Testis (tissue), 2 donors: ENCODE data around the gene KLF15.

Source experiments
- CTCF ChIP-seq, 3 experiments: fragments of 450-650 bp in 2 of 3; fragments of 200-600 bp in 1 of 3; sonication (generic) in 1 of 3; IDR thresholded peaks; one replicate each; pipeline ENCODE4 v1.5.1; 2016 to 2019; ENCODE audit warnings: antibody characterized with exemption in 3 of 3, mild to moderate bottlenecking in 2 of 3, moderate library complexity in 1 of 3
- POLR2A ChIP-seq: fragments of 450-650 bp; IDR thresholded peaks from one replicate; pipeline ENCODE4 v1.6.1; 2017; ENCODE audit warnings: antibody characterized with exemption, mild to moderate bottlenecking, moderate library complexity

DNA sequence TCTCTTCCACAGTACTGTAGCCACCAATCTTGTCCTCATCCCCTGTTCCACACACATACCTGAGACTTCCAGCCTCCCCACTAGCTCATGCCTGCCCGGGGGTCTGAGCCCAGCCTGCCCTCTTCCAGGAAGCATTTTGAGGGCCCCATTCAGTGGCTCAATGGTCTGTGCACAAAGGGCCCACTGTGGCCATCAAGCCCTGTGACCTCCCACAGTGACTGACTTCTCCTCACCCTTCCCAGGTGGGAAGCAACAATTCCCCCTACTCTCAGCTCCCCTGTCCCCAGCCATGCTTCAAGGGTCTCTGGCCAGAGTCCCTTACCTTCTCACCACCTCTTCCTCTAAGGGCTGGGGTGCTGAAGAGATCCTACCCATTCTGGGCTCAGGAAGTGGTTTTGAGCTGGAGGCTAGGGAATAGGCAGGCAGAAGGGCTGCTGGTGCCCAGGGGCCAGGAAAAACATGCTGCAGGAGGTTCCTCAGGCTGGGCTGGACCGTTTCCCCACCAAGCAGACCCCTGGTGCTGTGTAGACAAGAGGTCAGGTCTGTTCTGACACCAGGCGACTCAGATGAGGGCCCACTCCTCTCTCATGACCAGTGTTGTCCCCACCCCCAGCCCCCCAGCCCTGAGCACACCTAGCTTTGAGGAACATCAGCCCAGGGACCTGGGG lies 3.0 kb upstream of the KLF15 start:
- no peak for TF ChIP-seq POLR2A
- no peak for TF ChIP-seq CTCF (IDR thresholded peaks at IDR 0.05)
